ENCODE measurements around the gene FCAMR. TPM values are rescaled to one million over a fixed set of nuclear protein-coding genes. Genes with fewer than 3 reads are reported as not detected.

FCAMR gene
- total RNA-seq (2012; rRNA removed) (not detected in 2 replicates), polyA plus RNA-seq (2012; rRNA removed) (not detected in 2 replicates), Bru-seq, nascent RNA (not detected), BruChase-seq, experiment 1, labeled RNA remaining after a 6-hour chase (not detected), BruChase-seq, experiment 2, labeled RNA remaining after a 2-hour chase (not detected)
- polyA plus RNA-seq (2012; cell fraction: cytosol; rRNA removed), result not detected in 2 replicates
- 0.05 TPM in 1 of 2 replicates, not detected in the other for polyA plus RNA-seq (2012; cell fraction: nucleus; rRNA removed; ENCODE audit: low replicate concordance)
- long read RNA-seq, result 0 reads

GRCh38 chr1:206970446-206970845 is at the start of gene FCAMR:
TSS of gene FCAMR (minus strand) at chr1:206970460. CDS start at chr1:206970125, 335 bp downstream.
- ChIA-PET POLR2A (ENCODE audit: unreplicated experiment) (no interaction called here), CTCF (no interaction called here)
- Histone ChIP-seq H3K18ac (ENCODE audit: low read depth, low read length) (no peak within 1 kb of the TSS), H3K9me1 (ENCODE audit: insufficient read depth, low read length) (0 out of 2 replicates have a peak, but pooled peaks cover 2% of the 10 kb centered on the region), H3K23ac (ENCODE audit: low read depth, low read length) (no peak within 1 kb of the TSS), H2AK5ac (ENCODE audit: low read depth, low read length) (no peak within 1 kb of the TSS), H3K14ac (replicated peaks; ENCODE audit: low read depth, low read length) (no peak within 1 kb of the TSS), H2AK9ac (replicated peaks; ENCODE audit: low read depth, low read length, poor library complexity) (no peak within 1 kb of the TSS), H3K4ac (ENCODE audit: low read depth, low read length) (no peak within 1 kb of the TSS), H3K4me1 (ENCODE audit: control insufficient read depth, insufficient read depth, low read length) (no peaks in the 10 kb centered on the region), H3K56ac (ENCODE audit: extremely low read depth, insufficient read depth, low read length) (no peak within 1 kb of the TSS), H3K4me2 (ENCODE audit: low read depth, low read length) (no peak within 1 kb of the TSS), H4K8ac (ENCODE audit: low read depth in 2 of 2, low read length in 2 of 2) (no peak within 1 kb of the TSS), H3K9ac (ENCODE audit: low read depth, low read length) (no peak within 1 kb of the TSS), H2BK15ac (ENCODE audit: low read depth, low read length) (no peak within 1 kb of the TSS), H2BK20ac (ENCODE audit: low read depth, low read length) (no peak within 1 kb of the TSS), H3K4me3 (ENCODE audit: insufficient read depth, low read depth, low read length) (no peak within 1 kb of the TSS), H3K27me3 (ENCODE audit: control insufficient read depth, insufficient read depth, low read length) (peaks cover 49% of the 10 kb centered on the region), H3K36me3 (ENCODE audit: control insufficient read depth, insufficient read depth, low read length) (no peaks in the 10 kb centered on the region), H3K9me3 (ENCODE audit: control insufficient read depth, insufficient read depth, low read length) (no peaks in the 10 kb centered on the region), H4K91ac (ENCODE audit: insufficient read depth, low read depth, low read length) (no peak within 1 kb of the TSS), H4K5ac (ENCODE audit: low read depth, low read length) (no peak within 1 kb of the TSS), H2AFZ (replicated peaks; ENCODE audit: low read length, poor library complexity) (no peak within 1 kb of the TSS), H3K27ac (ENCODE audit: insufficient read depth, low read length) (no peak within 1 kb of the TSS), H2BK5ac (ENCODE audit: low read depth, low read length, poor library complexity, severe bottlenecking) (no peak within 1 kb of the TSS), H4K20me1 (ENCODE audit: insufficient read depth, low read length) (no peaks in the 10 kb centered on the region), H3K79me1 (ENCODE audit: low read depth in 1 of 2, low read length in 2 of 2) (no peaks in the 10 kb centered on the region), H2BK120ac (ENCODE audit: low read depth, low read length) (no peak within 1 kb of the TSS)
- intact Hi-C loops (cut with micrococcal nuclease), result no loop called here
- ATAC-seq (ENCODE audit: low read depth) (no peak), DNase-seq (no peak)
- dilution Hi-C loops (cut with HindIII; ENCODE audit: low sequenced_read_pairs, unreplicated experiment), result no loop called here
- no CpG with 5 or more reads among the region's 2 CpGs for WGBS, 2 experiments (ENCODE audit: extremely low coverage in 2 of 2, insufficient read length in 1 of 2)
- in situ Hi-C loops (cut with MboI; ENCODE audit: low sequenced_read_pairs), result no loop called here
- no peak for TF ChIP-seq MXI1 (IDR thresholded peaks at IDR 0.05; ENCODE audit: borderline replicate concordance, low read depth, low read length)
- no peak for TF ChIP-seq POLR2A (IDR thresholded peaks at IDR 0.05; ENCODE audit: low read depth, low read length)
- no peak for TF ChIP-seq RAD21 (IDR thresholded peaks at IDR 0.05; ENCODE audit: low read length)
- no peak for TF ChIP-seq SMC3 (IDR thresholded peaks at IDR 0.05; ENCODE audit: low read depth, low read length)
- TF ChIP-seq RFX5 (IDR thresholded peaks at IDR 0.05; ENCODE audit: low read depth, low read length), result no peak
- TF ChIP-seq MAZ (IDR thresholded peaks at IDR 0.05; ENCODE audit: borderline replicate concordance, low read depth, low read length), result no peak
- TF ChIP-seq MAFK (IDR thresholded peaks at IDR 0.05; ENCODE audit: low read depth, low read length), result no peak
- no peak for TF ChIP-seq CTCF (conservative IDR thresholded peaks at IDR 0.05; ENCODE audit: low read depth, low read length)
- no peak for TF ChIP-seq USF2 (IDR thresholded peaks at IDR 0.05; ENCODE audit: low read depth, low read length)
- BruUV-seq (replicated peaks), result no TSS peak

Data from IMR-90 (cell line).